ENCODE results near the gene TSPAN14. TPM values are rescaled to one million over a fixed set of nuclear protein-coding genes. Genes with fewer than 3 reads are reported as not detected.

The TSPAN14 gene
- total and polyA plus RNA-seq, 2 experiments from 2014 or later: 65.9 to 104 TPM

GRCh38 chr10:80449520-80449919 is 4.6 kb upstream of the TSPAN14 start:
- peaks cover 8% of the 10 kb centered on the region for H3K79me2 ChIP-seq
- H3K4me3 ChIP-seq: no peak overlapping the region
- WGBS (ENCODE audit: low lambda C conversion rate, missing lambda C conversion rate): 24% methylated on average over 2 of the region's 2 CpGs
- TF ChIP-seq EZH2phosphoT487 (IDR thresholded peaks at IDR 0.05; ENCODE audit: low read depth, severe bottlenecking, unreplicated experiment) (no peak), EZH2 (IDR thresholded peaks at IDR 0.05; ENCODE audit: borderline replicate concordance) (no peak), CTCF (IDR thresholded peaks at IDR 0.05; ENCODE audit: poor library complexity) (no peak)
- peak overlapping the region; percentile 78 for H3K27ac ChIP-seq
- no peaks in the 10 kb centered on the region for H3K9me2 ChIP-seq (replicated peaks; ENCODE audit: insufficient read depth)
- DNase-seq (ENCODE audit: low spot score): peak; percentile 46
- no peaks in the 10 kb centered on the region for H4K20me1 ChIP-seq (ENCODE audit: insufficient read depth, poor library complexity, severe bottlenecking)
- H3K4me2 ChIP-seq: peak overlapping the region; percentile 29
- peaks cover 30% of the 10 kb centered on the region for H3K4me1 ChIP-seq (ENCODE audit: insufficient read depth)
- H3K9me3 ChIP-seq (ENCODE audit: low read depth): no peaks in the 10 kb centered on the region
- H3K36me3 ChIP-seq (replicated peaks; ENCODE audit: insufficient read depth, low read depth): no peaks in the 10 kb centered on the region
- H2AFZ ChIP-seq: no peak overlapping the region
- no peaks in the 10 kb centered on the region for H3K27me3 ChIP-seq

GRCh38 chr10:80451132-80451531 is 3.0 kb upstream of the TSPAN14 start:
- H3K27me3 ChIP-seq: no peaks in the 10 kb centered on the region
- no peak overlapping the region for H2AFZ ChIP-seq
- TF ChIP-seq EZH2 (IDR thresholded peaks at IDR 0.05; ENCODE audit: borderline replicate concordance): no peak
- TF ChIP-seq CTCF (IDR thresholded peaks at IDR 0.05; ENCODE audit: poor library complexity): no peak
- TF ChIP-seq EZH2phosphoT487 (IDR thresholded peaks at IDR 0.05; ENCODE audit: low read depth, severe bottlenecking, unreplicated experiment): no peak
- no peak for DNase-seq (ENCODE audit: low spot score)
- H3K36me3 ChIP-seq (replicated peaks; ENCODE audit: insufficient read depth, low read depth): no peaks in the 10 kb centered on the region
- 95% methylated on average over 1 of the region's 1 CpG for WGBS (ENCODE audit: low lambda C conversion rate, missing lambda C conversion rate)
- no peaks in the 10 kb centered on the region for H3K9me2 ChIP-seq (replicated peaks; ENCODE audit: insufficient read depth)
- no peaks in the 10 kb centered on the region for H3K9me3 ChIP-seq (ENCODE audit: low read depth)
- H3K4me3 ChIP-seq: no peak overlapping the region
- no peak overlapping the region for H3K4me2 ChIP-seq
- H4K20me1 ChIP-seq (ENCODE audit: insufficient read depth, poor library complexity, severe bottlenecking): peaks cover 11% of the 10 kb centered on the region
- H3K79me2 ChIP-seq: peaks cover 24% of the 10 kb centered on the region
- H3K4me1 ChIP-seq (ENCODE audit: insufficient read depth): peaks cover 35% of the 10 kb centered on the region
- H3K27ac ChIP-seq: peak overlapping the region; percentile 78

- H3K79me2 ChIP-seq: peaks cover 34% of the 10 kb centered on the region
- H4K20me1 ChIP-seq (ENCODE audit: insufficient read depth, poor library complexity, severe bottlenecking): peaks cover 21% of the 10 kb centered on the region
- H3K9me2 ChIP-seq (replicated peaks; ENCODE audit: insufficient read depth): no peaks in the 10 kb centered on the region
- H3K27me3 ChIP-seq: no peaks in the 10 kb centered on the region
- H3K4me1 ChIP-seq (ENCODE audit: insufficient read depth): peaks cover 40% of the 10 kb centered on the region
- H3K4me2 ChIP-seq: no peak overlapping the region
- H3K4me3 ChIP-seq: no peak overlapping the region
- TF ChIP-seq EZH2phosphoT487 (IDR thresholded peaks at IDR 0.05; ENCODE audit: low read depth, severe bottlenecking, unreplicated experiment): no peak
- TF ChIP-seq EZH2 (IDR thresholded peaks at IDR 0.05; ENCODE audit: borderline replicate concordance): no peak
- TF ChIP-seq CTCF (IDR thresholded peaks at IDR 0.05; ENCODE audit: poor library complexity): no peak
- no peak overlapping the region for H2AFZ ChIP-seq
- H3K9me3 ChIP-seq (ENCODE audit: low read depth): no peaks in the 10 kb centered on the region
- DNase-seq (ENCODE audit: low spot score): no peak
- peak overlapping the region; percentile 48 for H3K27ac ChIP-seq
- H3K36me3 ChIP-seq (replicated peaks; ENCODE audit: insufficient read depth, low read depth): no peaks in the 10 kb centered on the region
Measured at GRCh38 chr10:80452069-80452468, 2.0 kb upstream of the TSPAN14 start.

GRCh38 chr10:80452640-80453039 is 1.5 kb upstream of the TSPAN14 start:
- H2AFZ ChIP-seq: no peak overlapping the region
- H3K9me2 ChIP-seq (replicated peaks; ENCODE audit: insufficient read depth): no peaks in the 10 kb centered on the region
- H3K36me3 ChIP-seq (replicated peaks; ENCODE audit: insufficient read depth, low read depth): no peaks in the 10 kb centered on the region
- peaks cover 41% of the 10 kb centered on the region for H3K4me1 ChIP-seq (ENCODE audit: insufficient read depth)
- no peaks in the 10 kb centered on the region for H3K27me3 ChIP-seq
- 59% methylated on average over 4 of the region's 4 CpGs for WGBS (ENCODE audit: low lambda C conversion rate, missing lambda C conversion rate)
- no peaks in the 10 kb centered on the region for H3K9me3 ChIP-seq (ENCODE audit: low read depth)
- H3K79me2 ChIP-seq: peaks cover 39% of the 10 kb centered on the region
- TF ChIP-seq EZH2 (IDR thresholded peaks at IDR 0.05; ENCODE audit: borderline replicate concordance) (no peak), EZH2phosphoT487 (IDR thresholded peaks at IDR 0.05; ENCODE audit: low read depth, severe bottlenecking, unreplicated experiment) (no peak), CTCF (IDR thresholded peaks at IDR 0.05; ENCODE audit: poor library complexity) (no peak)
- no peak for DNase-seq (ENCODE audit: low spot score)
- no peak overlapping the region for H3K4me3 ChIP-seq
- H4K20me1 ChIP-seq (ENCODE audit: insufficient read depth, poor library complexity, severe bottlenecking): peaks cover 26% of the 10 kb centered on the region
- peak overlapping the region; percentile 48 for H3K27ac ChIP-seq
- H3K4me2 ChIP-seq: peak overlapping the region; percentile 72

Data from hepatocyte (in vitro differentiated cells).